GM08714 (cell line): ENCODE results near the gene ZBTB37.
"Not testable (repeated sequence)": the region's sequence is repeated elsewhere in the genome, so short reads cannot be mapped to it uniquely, and the experiment has no call there.

Experiments
- H3K4me3 ChIP-seq: fragments of 200-500 bp; sonication (Bioruptor generic); 2 replicates; pipeline ENCODE4 v1.5.1; 2014; ENCODE audit warnings: mild to moderate bottlenecking, low read length, inconsistent platforms
- ZNF274 ChIP-seq: IDR thresholded peaks from 2 replicates; pipeline ENCODE4 v1.6.1; 2012; ENCODE audit warnings: mild to moderate bottlenecking, low read depth, low read length

ZBTB37 gene

GRCh38 chr1:173871500-173871899 lies 3.3 kb downstream of the ZBTB37 start:
- no peak for TF ChIP-seq ZNF274
- H3K4me3 ChIP-seq: no peak overlapping the region

- TF ChIP-seq ZNF274: no peak
- no peak overlapping the region for H3K4me3 ChIP-seq
Measured at GRCh38 chr1:173876732-173877131, 8.6 kb downstream of the ZBTB37 start.

DNA sequence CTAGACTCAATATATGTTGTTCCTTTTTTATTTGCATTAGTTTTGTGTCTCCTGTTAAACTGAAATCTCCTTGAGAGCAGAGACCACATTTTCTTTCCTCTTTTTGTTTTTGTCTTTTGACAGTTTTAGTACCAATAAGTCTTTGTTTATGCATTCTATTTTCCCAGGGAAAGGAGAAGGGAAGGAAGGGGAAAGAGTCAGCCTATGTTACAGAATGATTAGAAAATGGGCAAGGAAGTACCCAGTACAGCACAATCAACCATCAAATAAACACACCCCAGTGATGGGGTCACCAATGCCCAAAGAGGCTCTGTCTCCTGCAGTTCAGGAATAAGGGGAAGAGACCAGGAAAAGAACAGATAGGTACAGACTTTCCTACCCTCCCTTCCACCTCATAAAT lies 10.1 kb downstream of the ZBTB37 start:
- H3K4me3 ChIP-seq: no peak overlapping the region
- TF ChIP-seq ZNF274: no peak

GRCh38 chr1:173881117-173881516 lies 12.9 kb downstream of the ZBTB37 start:
- not testable (repeated sequence) for H3K4me3 ChIP-seq

DNA sequence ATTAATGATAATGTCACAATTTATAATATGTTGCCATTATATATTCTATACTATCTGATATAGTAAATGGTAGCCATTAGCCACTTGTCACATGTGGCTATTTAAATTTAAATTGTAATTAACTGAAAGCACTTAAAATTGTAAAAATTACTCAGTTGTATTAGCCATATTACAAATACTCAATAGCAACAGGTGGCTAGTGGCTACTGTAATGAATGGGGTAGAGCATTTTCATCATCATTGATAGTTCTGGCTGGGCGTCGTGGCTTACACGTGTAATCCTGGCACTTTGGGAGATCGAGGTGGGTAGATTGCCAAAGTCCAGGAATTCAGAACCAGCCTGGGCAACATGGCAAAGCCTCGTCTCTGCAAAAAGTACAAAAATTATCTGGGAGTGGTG lies 16.5 kb downstream of the ZBTB37 start:
- no peak for TF ChIP-seq ZNF274
- H3K4me3 ChIP-seq: no peak overlapping the region

DNA sequence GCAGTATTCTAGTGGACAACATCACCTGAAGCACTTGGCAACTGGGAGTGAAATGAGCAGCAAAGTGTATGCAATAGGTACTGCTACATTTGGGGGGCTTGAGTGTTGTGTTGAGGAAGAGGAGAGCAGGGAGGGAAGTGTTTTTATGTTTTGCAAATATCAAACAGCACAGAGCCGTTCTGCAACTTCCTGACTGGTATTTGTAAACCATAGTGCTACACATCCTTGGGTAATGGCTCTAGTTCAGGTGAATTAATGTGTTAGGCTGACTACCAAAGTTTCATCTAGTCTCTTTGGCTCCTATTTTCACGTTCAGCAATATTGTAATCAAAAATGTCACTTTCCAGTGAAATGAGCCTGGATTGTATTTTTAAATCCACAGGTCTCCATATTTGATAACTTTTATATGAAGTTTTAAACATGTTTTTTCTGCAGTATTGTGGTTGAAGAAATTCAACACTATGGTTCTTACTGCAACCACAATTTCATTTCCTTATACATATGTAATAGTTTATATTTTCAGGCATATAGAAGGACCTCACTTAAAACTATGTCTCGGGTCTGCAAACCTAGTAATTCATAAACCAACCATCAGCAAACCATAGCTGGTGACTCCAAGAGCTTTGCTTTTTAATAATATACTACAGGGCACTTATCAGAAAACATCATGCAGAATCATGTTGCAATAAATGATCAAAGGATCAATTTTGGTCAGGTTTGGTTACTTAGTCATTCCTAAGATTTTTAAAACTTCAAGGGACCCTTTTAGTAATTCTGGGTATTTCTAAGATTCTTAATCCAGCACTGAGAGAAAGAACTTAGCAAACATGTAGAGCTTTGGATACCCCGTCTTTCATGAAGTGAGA lies 18.8 kb downstream of the ZBTB37 start:
- TF ChIP-seq ZNF274: no peak
- H3K4me3 ChIP-seq: no peak overlapping the region

GRCh38 chr1:173887627-173888026 lies 19.4 kb downstream of the ZBTB37 start:
- TF ChIP-seq ZNF274: no peak

GRCh38 chr1:173888749-173889148 lies 20.6 kb downstream of the ZBTB37 start:
- H3K4me3 ChIP-seq: no peak overlapping the region
- TF ChIP-seq ZNF274: no peak

More at GRCh38 chr1:173887627-173888026, 19.4 kb downstream of the ZBTB37 start:
- no peak overlapping the region for H3K4me3 ChIP-seq

DNA sequence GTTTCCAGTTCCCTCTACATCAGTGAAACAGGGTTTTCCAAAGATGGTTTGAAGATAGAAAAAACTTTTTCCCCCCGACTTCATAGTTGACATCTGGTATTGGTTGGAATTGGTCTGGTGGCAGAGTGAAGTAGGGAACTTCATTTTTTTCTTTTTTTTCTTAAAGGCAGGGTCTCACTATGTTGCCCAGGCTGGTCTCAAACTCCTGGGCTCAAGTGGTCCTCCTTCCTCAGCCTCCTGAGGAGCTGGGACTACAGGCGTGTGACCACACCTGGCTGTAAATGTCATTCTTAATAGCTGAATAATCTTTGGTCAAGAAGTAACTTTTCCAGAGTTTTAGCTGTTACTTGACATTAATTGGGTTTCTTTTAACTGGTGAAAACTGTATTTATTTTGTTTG lies 21.7 kb downstream of the ZBTB37 start:
- no peak overlapping the region for H3K4me3 ChIP-seq
- no peak for TF ChIP-seq ZNF274

GRCh38 chr1:173893611-173894010 lies 25.4 kb downstream of the ZBTB37 start:
- no peak for TF ChIP-seq ZNF274
- H3K4me3 ChIP-seq: no peak overlapping the region

DNA sequence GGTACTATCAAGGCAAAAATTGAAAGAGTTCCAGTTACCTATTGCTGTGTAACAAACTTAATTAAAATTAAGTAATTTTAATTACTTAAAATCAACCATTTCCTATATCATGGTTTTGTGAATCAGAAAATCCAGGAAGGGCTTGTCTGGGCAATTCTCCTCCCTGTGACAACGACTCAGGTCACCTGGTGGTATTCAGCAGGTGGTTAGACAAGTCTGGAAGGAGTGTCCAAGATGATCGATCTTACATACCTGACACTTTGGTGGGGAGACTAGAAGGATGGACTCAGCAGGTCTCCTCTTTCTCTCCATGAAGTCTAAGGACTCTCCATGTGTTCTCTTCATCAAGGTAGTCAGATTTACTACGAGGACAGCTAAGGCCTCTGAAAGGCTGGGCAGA lies 26.0 kb downstream of the ZBTB37 start:
- no peak overlapping the region for H3K4me3 ChIP-seq
- no peak for TF ChIP-seq ZNF274

DNA sequence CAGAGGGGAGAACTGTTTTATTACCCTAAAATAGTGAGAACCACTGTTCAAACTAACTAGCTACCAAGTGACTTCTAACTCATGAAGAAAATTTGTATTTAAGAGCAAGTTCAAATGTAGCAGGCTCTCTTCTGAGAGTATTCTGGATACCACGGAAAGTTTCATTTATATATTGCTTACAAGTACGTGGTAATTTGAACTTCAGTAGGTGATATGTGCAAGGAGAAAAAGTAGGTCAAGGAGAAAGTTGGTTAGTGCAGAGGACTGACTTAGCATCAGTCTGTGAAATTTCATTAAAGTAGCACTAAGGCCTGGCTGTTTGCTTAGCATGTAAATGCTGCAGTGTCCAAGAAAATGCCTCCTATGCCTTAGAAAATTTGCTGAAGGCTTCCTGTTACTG lies 32.2 kb downstream of the ZBTB37 start:
- no peak overlapping the region for H3K4me3 ChIP-seq
- TF ChIP-seq ZNF274: no peak

- H3K4me3 ChIP-seq: no peak overlapping the region
- no peak for TF ChIP-seq ZNF274
Measured at GRCh38 chr1:173900992-173901391, 32.8 kb downstream of the ZBTB37 start.

DNA sequence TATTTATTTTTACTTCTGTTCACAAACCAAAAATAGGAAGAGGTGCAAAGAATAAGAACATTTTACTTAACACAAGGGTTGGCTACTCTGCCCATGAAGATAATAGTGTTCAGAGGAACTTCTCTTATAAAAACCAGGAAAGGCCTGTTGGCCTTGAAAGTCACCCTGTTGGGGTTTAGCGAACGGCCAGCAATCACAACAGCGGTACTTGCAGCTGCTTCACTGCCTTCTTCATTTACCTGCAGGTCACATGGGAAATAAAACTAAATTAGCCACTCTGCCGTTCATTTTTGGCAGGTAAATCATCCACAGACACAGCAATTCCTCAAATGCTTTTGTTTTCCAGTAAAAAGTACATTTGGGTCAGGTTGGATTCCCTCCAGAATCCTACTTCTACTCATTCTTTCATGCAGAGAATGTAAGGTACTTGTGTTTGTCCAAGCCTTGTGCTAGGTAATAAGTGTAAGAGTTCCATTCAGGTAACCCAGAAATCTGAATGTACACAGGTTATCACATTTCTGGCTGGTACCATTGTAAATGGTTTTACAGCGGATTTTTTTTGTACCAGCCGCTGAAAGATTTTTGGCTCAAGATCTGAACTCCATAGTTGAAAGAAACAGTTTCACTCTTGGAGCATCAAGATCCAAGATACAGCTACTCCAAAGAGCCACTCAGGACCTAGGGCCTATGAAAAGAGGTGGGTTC lies 35.8 kb downstream of the ZBTB37 start:
- no peak for TF ChIP-seq ZNF274
- no peak overlapping the region for H3K4me3 ChIP-seq

DNA sequence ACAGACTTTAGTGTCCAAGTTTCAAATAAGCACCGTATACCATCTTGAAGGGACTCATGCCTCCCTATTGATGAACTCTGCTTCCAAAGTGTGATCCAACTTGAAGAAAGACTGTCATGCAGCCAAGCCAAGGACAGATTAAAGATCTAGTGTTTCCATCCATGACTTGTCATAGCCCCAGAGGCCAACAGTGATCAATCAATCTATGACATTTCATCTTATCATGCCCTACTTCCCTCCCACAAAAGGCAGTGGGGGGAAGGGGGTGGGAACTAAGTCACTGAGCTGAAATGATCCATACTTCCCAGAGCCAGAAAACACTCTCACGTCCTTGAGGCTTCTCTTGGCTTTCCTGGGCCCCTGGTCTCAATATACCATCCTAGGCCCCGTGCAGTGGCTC lies 44.9 kb downstream of the ZBTB37 start:
- no peak for TF ChIP-seq ZNF274
- no peak overlapping the region for H3K4me3 ChIP-seq
